ENCODE measurements around the gene LSAMP.
"Not testable (repeated sequence)": the region's sequence is repeated elsewhere in the genome, so short reads cannot be mapped to it uniquely, and the experiment has no call there.

LSAMP gene

GRCh38 chr3:116238846-116239565 is 206.3 kb downstream of the LSAMP start:
- no peak for DNase-seq (ENCODE audit: low spot score)

DNA sequence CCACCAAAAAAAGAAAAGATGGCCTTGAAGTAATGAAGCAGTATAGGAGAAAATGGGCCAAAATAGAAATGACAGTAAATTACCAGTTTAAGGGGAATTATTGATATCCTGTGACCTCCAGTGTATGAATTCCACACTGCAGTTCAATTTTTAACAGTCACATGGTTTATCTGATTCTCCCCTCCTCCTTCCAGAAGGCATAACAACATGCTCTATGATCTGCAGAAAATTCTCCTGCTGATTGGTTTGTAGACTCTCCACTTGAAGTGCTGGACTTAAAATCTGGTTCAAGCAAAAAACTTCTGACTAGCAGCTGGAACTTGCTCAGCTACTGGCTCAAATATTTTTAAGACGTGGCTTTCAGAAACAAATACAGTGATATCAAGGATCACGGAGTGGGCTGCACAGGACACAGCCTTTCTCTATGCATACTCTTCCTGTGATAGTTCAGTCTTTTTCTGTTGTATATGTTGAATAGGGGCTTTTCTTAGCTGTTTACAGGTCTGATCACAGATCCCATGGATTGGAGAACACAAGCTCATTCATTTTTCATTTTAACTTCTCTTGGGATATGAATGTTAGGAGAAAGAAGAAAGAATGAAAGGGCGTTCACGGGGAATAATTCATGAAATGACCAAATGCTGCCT is 211.5 kb downstream of the LSAMP start:
- no peak for DNase-seq (ENCODE audit: low spot score)

- DNase-seq (ENCODE audit: low spot score) = no peak
These were observed 214.8 kb downstream of the LSAMP start for GRCh38 chr3:116230431-116231020.

DNA sequence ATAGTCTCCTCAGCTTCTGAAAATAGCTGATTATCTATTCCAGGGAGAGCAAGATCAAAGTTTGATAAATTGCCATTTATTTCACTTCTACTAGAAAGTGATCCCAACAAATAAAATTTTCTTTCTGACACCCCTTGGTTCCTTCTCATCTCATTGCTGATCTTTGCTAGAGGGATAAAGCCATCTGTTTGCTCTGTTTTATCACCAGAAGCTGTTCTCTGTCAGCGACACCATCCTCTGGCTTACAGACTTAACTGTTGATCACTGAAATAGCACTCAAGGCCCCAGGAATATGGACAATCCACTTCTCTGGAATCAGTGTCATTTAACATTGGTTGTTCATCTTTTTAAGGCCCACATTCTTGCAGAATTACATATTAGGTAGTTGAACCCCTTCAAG is 219.0 kb downstream of the LSAMP start:
- DNase-seq (ENCODE audit: low spot score) = no peak

DNA sequence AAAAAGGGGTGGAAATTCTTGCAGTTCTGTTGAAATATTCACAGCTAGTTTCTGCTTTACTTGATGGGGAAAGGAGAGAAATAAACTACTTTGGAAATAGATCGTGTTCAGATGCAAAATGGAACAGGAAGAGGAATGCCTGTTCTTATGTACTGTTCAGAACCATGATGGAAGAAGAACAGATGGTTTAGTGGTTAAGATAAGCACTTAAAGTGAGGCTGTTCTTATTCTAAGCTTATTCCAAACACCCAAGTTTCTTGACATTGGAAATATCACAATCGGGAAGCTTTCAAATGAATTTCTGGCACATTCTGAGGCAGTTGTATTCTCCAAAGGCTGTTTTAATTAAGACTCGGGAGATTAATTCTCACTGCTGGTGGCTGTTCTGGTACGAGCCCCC is 228.5 kb downstream of the LSAMP start:
- no peak for DNase-seq (ENCODE audit: low spot score)

DNA sequence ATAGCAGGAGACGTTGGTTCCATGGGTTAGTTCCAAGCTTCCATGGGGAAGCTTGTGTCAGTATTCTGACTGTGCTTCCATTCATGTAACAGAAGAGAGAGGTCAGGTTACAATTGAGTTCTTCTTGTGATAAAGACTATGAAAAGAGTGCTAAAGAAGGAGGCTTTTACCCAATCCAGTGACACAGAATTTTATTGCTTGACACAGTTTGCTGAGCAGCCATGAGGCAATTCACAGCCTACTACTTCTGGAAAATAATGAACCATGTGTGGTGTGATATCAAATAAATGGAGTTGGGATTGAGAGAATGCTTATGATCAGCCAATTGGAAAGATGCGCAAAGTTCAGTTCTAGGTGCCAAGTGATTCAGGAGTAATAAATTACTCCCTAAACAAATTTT is 233.4 kb downstream of the LSAMP start:
- no peak for DNase-seq (ENCODE audit: low spot score)

GRCh38 chr3:116208830-116209229 is 236.5 kb downstream of the LSAMP start:
- DNase-seq (ENCODE audit: low spot score) = not testable (repeated sequence)

DNA sequence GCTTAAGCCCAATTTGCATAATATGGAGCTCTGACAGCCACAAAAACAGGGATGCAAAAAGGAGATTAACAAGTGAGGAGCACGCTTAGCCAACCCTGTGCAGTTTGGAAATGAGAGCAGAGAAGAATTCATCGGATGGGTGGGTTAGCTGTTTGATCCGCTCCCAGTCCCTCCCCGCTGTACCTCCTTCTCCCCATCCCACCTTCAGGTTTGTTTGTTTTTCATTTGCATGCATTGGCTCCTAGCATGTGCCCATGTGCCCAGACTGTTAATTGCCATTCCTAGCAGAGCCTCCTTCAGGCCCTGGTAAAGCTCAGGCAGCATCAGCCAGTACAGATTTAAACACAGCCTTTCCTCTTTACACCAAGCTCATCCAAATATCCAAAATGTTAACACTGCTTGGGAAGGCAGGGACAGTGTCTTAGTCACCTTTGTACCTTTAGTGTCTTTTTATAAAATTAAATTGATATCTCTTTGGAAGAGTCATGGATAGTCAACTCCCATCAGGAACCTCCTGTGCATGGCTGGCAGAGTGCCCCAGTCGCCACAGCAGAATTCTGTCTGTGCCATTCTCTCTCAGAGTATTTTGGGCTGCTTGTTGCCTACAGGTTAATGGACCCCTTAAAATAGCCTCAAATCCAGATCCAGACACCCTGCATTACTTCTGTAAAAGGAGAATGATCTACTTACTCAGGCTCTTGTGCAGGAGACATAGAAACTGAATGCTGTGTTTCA is 244.2 kb downstream of the LSAMP start:
- no peak for DNase-seq (ENCODE audit: low spot score)

DNA sequence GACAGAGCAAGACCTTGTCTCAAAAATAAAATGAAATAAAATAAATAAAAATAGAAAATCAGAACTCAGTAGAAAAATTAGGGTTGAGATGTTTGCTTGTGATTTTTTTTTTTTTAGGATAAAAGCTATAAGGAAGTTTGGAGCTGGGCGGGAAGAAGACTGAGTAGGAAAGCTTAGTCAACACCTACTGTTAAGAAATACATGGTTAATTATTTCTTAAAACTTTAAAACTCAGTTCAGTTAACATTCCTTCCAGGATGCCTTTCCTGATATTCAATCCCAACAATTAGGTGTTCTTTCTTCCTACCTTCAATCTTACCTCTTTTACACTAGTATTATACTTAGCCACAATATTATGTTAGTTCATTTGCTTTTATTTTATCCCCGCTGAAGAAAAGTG is 246.2 kb downstream of the LSAMP start:
- DNase-seq (ENCODE audit: low spot score) = no peak

DNA sequence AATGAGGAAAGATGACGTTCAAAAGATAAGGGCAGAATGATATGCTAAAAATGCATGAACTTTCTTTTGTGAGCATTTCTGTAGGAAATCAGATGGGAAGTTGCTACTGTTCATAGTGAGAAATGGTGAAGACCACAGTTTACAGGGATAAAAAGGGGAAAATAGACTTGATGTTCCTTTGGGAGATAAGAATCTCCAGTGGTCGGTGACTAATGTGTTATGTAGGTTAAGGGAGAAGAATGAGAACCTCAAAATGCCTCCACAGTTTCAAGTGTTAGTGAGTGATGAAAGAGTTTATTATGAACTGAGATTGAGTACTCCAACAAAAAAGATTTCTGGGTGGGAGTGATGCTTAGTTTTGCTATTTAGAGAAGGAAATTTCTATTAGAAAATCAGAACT is 247.2 kb downstream of the LSAMP start:
- no peak for DNase-seq (ENCODE audit: low spot score)

GRCh38 chr3:116192464-116192863 is 252.8 kb downstream of the LSAMP start:
- no peak for DNase-seq (ENCODE audit: low spot score)

- DNase-seq (ENCODE audit: low spot score) = no peak
These were observed 253.9 kb downstream of the LSAMP start for GRCh38 chr3:116191409-116191808.

DNA sequence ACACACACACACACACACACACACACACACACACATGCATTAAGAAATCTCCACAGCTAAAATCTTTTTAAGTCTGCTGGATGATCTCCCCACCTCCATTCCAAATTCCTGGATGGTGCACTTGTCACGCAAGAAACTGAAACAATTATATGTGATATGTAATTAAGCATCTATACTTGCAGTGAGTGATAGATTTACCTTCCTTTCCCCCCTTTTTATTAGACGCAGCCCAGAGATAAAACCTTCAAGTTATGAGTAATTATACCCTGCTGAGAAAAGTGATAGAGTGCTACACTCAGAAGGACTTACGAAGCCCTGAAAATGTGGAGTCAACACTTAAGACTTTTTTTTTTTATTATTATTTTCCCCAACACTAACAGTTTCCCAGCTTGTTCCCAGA is 255.2 kb downstream of the LSAMP start:
- DNase-seq (ENCODE audit: low spot score) = no peak

DNA sequence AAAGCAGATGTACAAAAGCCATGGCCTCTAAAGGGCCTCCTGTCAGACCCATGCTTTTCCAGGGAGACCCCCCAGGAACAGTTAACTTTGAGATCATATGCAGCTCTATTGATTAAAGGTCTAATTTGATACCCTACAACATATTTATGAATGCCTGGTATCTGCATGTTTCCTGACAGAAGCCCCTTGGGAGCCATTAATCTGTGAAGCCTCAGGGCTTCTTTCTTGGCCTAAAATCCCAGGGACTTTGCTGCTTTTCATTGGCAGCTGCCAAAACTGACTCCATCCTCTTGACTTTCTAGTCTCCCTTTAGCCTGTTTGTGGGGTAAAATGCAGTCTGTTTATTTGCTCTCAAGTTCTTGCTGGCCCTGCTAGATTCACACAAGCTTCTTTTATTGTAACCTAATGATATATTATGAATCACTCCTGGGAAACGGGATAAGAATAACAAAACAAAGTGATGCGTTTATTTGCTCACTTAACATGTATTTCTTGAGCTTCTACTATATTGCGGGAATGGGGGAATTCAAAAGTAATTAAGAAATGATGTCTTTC is 257.0 kb downstream of the LSAMP start:
- DNase-seq (ENCODE audit: low spot score) = no peak

GRCh38 chr3:116186049-116186448 is 259.2 kb downstream of the LSAMP start:
- no peak for DNase-seq (ENCODE audit: low spot score)

DNA sequence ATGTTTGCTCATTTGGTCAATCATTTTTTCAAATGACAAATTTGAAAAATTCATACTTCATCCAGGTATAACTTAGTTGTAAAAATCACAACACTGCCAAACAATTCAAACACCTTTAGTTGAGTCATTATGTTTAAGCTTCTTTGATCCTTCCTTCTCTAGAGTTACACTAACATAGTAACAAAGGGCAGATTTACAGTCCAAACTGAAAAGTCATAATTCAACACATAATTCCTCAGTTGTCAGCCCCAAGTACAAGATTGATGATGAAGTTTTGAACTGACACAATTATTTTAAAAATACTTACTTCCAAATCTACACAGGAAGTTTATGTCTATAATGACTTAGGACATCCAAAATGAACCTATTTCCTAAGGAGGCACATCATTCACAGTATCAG is 264.1 kb downstream of the LSAMP start:
- no peak for DNase-seq (ENCODE audit: low spot score)

- no peak for DNase-seq (ENCODE audit: low spot score)
These were observed 266.2 kb downstream of the LSAMP start for GRCh38 chr3:116179091-116179490.

GRCh38 chr3:116176974-116177555 is 268.2 kb downstream of the LSAMP start:
- no peak for DNase-seq (ENCODE audit: low spot score)

DNA sequence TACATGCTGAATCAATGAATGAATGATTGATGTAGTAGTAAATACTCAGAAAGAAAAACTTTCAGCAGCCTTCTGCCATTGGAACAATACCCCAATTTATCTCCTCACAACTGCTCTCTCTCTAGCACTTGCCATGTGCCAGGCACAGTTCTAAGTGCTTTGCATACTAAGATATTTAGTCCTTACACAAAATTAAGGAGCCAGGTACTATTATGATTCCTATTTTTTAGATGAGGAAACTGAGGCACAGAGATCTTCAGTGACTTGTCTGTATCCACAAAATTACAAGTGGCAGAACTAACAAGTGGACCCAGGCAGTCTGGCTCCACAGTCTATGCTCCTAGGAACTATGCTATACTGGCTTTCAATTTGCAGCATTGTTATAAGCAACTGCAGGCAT is 279.2 kb downstream of the LSAMP start:
- DNase-seq (ENCODE audit: low spot score) = no peak

- no peak for DNase-seq (ENCODE audit: low spot score)
These were observed 279.6 kb downstream of the LSAMP start for GRCh38 chr3:116165641-116166040.

GRCh38 chr3:116165135-116165534 is 280.2 kb downstream of the LSAMP start:
- DNase-seq (ENCODE audit: low spot score) = no peak

- no peak for DNase-seq (ENCODE audit: low spot score)
These were observed 281.2 kb downstream of the LSAMP start for GRCh38 chr3:116164039-116164438.

All from NAMALWA (cell line).